ENCODE data around the gene RPS19.

- no peak for TF ChIP-seq ATF3 (IDR thresholded peaks at IDR 0.05)
- no peak for TF ChIP-seq SP1 (IDR thresholded peaks at IDR 0.05)
Measured at GRCh38 chr19:41860419-41861115, 512 bp downstream of the RPS19 start.
